SKM-1 (cell line): ENCODE data around the gene TSHZ2.

Experiments used
- DNase-seq: peaks from one replicate; lab custom pipeline; 2025; ENCODE audit not compliant: unreplicated experiment; lab: John Stamatoyannopoulos, UW

TSHZ2 gene

DNA sequence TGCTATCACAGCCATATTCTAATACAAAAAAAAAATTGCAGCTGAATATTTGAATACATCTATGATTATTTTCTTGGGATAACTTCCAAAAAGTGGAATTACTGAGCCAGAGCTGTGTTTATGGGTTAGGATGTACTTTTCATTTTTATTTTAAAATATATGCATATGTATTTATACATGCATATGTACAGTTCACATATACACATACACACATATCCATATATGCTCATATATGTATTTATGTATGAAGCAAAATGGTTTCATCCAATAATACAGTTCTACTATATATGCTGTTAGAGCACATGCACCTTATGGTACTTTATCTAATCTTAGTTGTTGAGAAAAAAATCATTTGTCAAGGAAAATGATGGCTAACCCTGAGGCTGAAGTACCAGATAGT is 54.9 kb downstream of the TSHZ2 start:
- DNase-seq = no peak

DNA sequence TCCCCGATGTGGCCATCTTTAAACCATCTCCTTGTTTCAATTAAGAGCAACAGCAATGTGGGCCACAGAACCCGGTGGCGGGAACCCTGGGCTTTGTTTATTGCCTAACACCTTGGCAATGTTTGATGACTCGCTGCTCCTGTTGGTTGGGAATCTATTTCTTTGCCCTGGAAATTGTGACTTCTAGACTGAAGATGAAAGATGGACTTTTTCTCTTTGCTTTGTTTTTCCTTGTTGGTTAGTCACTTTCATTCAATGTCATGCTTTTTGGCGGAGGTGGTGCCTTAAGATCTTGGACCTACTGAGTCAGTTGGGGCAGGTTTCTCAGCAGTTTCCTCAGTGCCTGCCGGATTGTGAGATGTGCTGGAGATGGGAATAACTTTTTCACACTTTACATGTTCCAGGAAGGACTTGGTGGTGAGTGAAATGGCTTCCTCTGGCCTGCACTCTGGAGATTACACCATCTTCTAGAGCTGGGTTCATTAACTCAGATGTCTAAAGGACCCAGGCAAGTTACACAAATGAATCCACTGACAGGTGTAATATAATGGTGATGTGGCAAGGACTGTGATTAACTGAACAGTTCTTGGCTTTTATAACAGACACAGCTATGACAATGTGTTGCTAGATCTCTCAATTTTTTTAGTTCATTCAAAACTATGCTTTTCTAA is 56.3 kb downstream of the TSHZ2 start:
- no peak for DNase-seq

GRCh38 chr20:53030061-53030460 is 57.9 kb downstream of the TSHZ2 start:
- no peak for DNase-seq

DNA sequence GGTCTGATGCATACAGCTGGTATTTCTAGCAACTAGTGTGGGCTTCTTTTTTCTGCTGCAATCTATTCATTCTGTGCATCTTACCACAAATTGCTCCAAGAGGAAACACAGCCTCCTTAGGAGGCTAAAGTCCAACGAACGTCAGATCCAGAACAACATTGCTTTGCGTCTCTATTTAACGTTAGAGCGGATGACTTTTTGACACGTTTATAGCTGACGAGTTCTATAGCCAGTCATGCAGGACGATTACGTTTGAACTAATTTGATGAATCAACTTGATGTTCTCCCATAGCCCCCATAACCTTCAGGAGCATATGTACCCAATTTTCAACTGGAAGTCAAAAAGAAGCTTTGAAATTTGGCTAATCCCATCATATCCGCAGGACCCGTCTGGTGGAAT is 59.9 kb downstream of the TSHZ2 start:
- no peak for DNase-seq

GRCh38 chr20:53032478-53032932 is 60.3 kb downstream of the TSHZ2 start:
- DNase-seq = no peak

DNA sequence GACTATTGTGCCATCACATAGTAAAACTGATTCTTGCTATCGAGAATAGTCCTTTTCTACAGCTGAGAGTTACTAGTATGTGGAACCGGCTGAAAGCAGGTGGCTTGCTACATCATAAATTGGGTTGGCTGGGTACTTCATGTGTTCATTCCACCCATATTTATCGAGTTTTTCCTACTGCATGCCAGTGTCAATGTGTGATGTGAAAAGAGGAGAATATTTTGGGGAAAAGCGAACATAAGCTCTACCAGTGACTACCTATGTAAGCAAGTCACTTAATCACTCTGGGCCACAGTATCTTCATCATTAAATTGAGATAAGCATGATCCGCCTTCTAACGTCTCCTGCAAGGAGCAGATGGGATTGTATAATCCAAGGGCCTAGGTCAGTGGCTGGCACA is 61.0 kb downstream of the TSHZ2 start:
- DNase-seq = no peak

DNA sequence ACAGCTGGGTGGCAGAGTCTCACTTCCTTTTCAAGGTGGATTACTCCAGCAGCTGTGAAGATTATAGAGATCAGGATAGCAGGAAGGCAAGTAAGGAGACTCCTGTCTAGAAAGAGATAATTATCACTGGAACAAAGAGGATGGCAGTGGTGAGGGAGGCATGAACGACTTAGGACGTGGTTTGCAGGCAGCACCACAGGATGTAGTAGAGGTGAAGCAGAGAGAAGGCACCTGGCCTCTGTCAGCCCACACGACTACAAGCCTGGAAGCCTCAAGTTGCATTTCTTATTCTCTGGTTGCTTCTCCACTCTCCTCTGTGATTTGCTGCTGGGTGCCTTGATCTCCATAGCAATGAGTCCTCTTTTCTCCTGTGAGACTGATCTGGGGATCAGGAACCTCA is 62.7 kb downstream of the TSHZ2 start:
- no peak for DNase-seq

DNA sequence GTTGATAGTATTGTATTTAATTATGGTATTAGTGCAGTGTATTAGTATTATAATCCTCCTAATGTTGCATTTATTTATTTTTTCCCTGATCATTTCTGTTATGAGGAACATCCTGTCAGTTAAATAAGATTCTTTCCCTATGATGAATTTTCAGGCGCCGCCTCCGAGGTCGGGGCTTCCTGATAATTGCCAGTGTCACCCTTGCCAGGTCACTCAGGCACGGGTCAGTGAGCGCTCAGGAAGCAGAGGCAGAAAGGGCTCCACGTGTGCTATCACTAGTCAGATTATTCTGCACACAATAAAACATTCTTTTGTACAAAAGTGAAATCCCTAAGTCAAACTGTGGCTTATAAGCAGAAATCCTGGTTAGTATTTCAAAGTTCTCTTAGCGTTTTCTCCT is 64.8 kb downstream of the TSHZ2 start:
- no peak for DNase-seq

DNA sequence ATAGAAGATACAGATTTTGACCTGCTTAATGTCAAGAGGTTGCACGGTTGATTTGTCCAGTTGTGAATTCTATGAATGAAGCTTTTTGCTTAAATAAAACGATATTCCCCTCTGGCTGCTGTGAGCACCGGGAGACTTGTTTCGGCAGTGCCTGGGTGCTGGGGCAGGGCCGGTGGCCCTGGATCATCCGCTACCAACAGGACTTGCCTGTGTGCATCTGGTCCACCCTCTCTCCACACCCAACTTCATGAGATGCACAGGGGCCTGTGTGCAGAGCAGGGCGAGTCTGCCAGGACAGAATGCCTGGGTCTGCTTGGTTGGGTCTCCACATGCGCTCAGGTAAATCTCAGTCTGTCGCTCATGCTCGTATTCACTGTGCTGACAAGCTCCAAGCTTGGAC is 65.5 kb downstream of the TSHZ2 start:
- no peak for DNase-seq

GRCh38 chr20:53038299-53038698 is 66.1 kb downstream of the TSHZ2 start:
- DNase-seq = no peak

DNA sequence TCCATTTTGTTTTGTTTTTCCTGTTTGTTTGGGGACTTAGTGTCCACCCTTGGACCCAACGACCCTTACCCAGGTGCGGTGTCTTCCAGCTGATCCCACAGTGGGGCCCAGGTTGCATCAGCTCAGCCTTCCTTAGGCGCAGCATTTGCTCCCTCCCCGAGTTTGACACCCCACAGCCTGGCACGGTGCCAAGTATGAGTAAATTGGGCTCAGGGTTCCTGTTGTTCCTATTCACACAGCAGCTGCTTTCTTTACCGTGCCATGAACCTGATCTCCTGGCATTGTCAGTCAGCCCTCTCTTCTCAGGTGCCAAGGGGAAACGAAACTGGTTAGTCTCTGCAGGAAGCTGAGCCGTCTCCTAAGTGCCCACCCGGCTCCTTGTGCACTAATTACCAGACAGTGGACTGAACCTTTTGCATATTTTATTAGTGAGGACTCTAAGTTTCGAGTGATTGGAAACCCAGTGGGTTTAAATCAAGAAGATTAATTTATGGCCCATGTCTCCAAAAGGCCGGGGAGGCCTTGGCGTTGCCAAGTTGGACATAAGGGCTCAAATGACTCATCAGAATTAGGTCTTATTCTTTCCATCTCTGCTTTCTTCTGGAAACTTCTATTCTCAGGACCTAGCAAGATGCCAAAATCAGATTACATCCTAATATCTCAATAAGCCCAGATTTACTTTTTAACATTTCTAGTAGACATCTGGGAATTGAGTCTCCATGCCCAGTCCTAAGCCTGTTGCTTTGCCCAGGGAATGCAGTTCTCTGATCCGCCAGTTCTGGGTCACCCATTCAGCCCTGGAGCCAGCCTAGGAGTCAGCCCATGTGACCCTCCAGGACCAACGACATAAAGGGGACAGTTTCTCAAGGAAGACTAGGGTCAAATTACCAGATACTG is 68.8 kb downstream of the TSHZ2 start:
- no peak for DNase-seq

DNA sequence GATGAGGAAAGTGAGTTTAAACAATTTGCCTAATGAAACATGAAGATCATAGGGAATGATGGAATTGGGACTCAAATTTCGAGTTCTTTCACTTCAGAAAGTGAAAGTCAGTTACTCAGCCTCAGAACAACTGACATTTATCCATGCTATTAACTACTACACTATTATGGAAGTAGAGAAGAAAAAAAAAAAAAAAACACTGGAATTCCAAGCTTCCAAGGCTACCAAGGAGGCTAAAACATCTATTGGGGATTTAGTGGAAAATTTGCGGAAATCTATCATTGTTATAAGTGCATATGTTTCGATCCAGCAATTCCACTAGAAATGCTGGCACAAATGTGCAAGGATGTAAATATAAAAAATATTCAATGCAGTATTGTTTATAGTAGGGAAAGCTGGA is 70.4 kb downstream of the TSHZ2 start:
- no peak for DNase-seq

- no peak for DNase-seq
Measured at GRCh38 chr20:53044296-53044695, 72.1 kb downstream of the TSHZ2 start.

GRCh38 chr20:53045941-53046340 is 73.8 kb downstream of the TSHZ2 start:
- DNase-seq = no peak

DNA sequence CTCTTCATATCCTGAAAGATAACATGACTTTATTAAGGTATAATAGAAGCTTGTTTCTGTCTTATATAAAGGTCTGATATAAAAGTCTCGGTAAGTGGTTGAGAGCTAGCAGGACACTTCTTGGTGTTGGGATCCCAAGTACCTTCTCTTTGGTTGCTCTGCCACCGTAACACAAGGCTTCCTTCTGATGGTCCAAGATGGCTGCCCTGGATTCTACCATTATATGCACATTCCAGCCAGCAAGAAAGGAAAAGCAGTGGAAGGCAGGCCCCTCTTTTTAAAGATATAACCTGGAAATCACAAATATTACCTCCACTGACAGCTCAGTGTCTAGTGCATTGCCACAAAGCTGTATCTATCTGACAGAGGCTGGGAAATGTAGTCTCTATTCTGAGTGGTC is 75.0 kb downstream of the TSHZ2 start:
- DNase-seq = no peak

- DNase-seq = no peak
Measured at GRCh38 chr20:53048387-53048786, 76.2 kb downstream of the TSHZ2 start.

GRCh38 chr20:53050338-53050737 is 78.2 kb downstream of the TSHZ2 start:
- DNase-seq = no peak

- no peak for DNase-seq
Measured at GRCh38 chr20:53052380-53052779, 80.2 kb downstream of the TSHZ2 start.

DNA sequence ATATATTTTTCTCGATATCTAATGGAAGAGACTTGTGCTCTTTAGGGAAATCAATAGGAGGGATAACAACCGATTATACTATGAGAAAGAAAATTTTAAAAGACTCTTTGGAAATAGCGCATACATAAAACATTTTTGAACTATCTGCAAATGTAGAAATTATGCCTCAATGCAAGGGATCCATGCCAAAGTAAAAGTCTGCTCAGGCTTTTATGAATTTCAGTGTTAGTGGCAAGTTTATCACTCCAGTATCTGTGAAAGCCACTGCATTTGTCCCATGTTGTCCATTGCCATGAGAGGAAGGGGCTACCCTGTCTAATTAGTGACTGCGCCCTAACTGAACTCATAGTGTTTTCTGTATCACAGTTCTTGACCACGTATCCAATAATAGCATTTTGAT is 81.4 kb downstream of the TSHZ2 start:
- no peak for DNase-seq

DNA sequence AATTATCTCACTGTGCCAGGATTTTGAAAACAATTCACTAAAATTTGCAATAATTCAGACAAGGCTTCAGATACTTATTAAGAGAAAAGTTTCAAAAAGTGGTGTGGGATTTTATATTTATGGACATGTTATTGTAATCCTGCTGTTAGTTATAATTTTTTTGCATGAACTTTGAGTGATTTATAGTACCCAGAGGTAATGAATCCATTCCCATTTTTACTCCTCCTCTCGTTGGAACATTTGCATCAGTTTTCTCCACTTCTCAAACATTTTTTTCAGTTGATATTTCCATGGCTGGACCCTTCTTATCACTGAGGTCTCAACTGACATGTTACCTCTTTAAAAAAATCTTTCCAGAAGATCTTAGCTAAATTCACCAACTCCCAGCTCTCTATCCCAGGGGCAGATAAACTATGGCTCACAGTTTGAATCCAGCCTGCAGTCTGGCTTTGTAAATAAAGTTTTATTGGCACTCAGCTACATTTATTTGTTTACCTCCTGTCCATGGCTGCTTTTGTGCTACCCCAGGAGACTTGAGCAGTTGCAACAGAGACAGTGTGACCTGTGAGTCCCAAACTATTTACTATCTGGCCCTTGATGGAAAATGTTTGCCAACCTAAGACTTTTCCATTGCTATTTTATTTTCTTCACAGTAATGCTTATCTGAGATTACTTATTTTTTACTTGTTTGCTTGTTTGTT is 83.4 kb downstream of the TSHZ2 start:
- no peak for DNase-seq

DNA sequence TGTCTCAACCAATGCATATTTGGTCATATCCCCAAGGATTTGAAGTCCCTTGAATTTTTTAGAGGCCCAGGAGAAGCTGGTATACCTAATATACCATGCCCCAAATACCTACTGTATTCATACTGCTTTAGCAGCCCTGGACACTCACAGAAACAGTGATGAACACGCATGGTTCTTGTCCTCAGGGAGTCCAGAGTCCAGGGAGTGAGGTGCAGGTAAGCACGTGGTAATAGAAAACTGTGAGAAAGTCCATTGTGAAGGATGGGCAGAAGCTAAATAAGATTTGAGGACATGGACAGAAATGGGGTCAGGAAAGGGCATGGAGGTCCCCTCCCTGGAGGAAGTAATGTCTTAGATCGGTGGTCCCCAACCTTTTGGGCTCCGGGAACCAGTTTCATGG is 85.4 kb downstream of the TSHZ2 start:
- no peak for DNase-seq

GRCh38 chr20:53059848-53060247 is 87.7 kb downstream of the TSHZ2 start:
- DNase-seq = no peak
